K562 (cell line): ENCODE results near the gene KIF5A. TPM values are rescaled to one million over a fixed set of nuclear protein-coding genes. Genes with fewer than 3 reads are reported as not detected.

Source experiments
- CREB3L1 ChIP-seq: fragments of 450-650 bp; IDR thresholded peaks from 2 replicates; pipeline ENCODE4 v1.6.1; 2014; ENCODE audit warnings: low read depth, mild to moderate bottlenecking, moderate library complexity, borderline replicate concordance
- POLR2B ChIP-seq: fragments of 450-650 bp; IDR thresholded peaks from 2 replicates; pipeline ENCODE4 v1.6.1; 2018; ENCODE audit warnings: low read depth; ENCODE audit not compliant: partially characterized antibody
- ZNF12 ChIP-seq: sonication (generic); formaldehyde crosslinking; IDR thresholded peaks from 2 replicates; pipeline ENCODE4 v1.4.0; 2020; ENCODE audit warnings: mild to moderate bottlenecking, missing genetic modification reagents
- polyA plus RNA-seq, 8 experiments: library from polyadenylated mRNA; depleted of rRNA in 4 of 8; stranded (reverse) in 5 of 8; unstranded in 3 of 8; fragments of >200 nt; fragmentation: Nextera tagmentation in 2 of 8; fragmentation: Illumina TruSeq in 1 of 8; extraction: Ambion mirVana in 2 of 8; extraction: Trizol in 1 of 8; gene quantifications; 2 replicates each; pipeline versions ENCODE4 v1.2.1 to v1.2.3, GENCODE V29; 2011 to 2014; ENCODE audit warnings: inconsistent platforms in 1 of 8, missing spikeins in 1 of 8
- total RNA-seq, 7 experiments: library from RNA; depleted of rRNA in 6 of 7; stranded (reverse); fragments of >200 nt in 6 of 7; fragmentation: Illumina TruSeq in 2 of 7; extraction: Trizol in 2 of 7; gene quantifications; 2 replicates each; pipeline versions ENCODE4 v1.2.1 to v1.2.3, GENCODE V29; 2011 to 2021; ENCODE audit warnings: low replicate concordance in 1 of 7
- TF ChIP-seq, protein P1 (sequence below): sonication (generic); formaldehyde crosslinking; IDR thresholded peaks from 2 replicates; pipeline ENCODE4 v1.8.0; 2022; ENCODE audit warnings: mild to moderate bottlenecking, low read depth, missing genetic modification reagents

KIF5A gene
- total and polyA plus RNA-seq, 9 of the 15 experiments (the other 6 are each of a cell fraction or from before 2014, with no cell fraction given), result 3.4 to 17.7 (median 8.0) TPM

DNA sequence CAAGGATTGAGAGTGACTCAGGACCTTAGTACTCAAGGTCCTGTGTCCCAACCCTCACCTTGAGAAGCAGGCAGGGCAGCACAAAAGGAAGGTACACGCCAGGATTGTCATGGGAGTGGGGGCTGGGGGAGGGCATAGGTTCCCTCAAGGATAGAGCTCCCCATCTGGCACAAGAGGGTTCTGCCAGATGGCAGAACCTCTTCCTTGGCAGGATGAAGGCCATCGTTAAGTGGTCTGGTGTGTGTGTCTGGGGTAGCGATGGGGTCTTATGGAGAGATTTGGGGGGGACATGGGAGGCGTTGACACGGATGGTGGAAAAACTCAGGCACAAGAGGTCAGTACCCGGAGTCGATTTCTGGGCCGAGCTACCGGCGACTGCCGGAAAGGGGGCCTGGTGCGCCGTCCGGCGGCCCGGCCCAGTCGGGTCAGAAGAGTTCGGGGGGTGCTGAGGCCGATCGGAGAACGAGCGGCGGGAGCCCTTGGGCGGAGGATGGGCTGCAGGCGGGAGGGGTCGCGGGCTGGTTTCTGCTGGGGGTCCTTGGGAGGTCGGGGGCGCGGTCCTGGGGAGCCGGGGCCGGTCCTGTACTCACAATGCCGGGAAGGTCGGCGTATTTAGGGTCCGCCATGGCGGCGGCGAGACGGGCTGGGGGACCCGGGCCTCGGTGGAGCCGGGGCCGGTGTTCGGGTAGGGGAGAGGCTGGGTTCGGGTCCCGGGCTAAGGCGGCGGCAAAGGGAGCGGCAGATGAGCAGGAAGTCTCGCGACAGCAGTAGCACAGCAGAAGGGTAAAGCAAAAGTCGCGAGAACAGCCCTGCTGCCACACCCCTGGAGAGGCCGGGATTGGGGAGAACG is 3.2 kb upstream of the KIF5A start, which contains the start of gene DCTN2 (continued):
- TF ChIP-seq, protein P1, sequence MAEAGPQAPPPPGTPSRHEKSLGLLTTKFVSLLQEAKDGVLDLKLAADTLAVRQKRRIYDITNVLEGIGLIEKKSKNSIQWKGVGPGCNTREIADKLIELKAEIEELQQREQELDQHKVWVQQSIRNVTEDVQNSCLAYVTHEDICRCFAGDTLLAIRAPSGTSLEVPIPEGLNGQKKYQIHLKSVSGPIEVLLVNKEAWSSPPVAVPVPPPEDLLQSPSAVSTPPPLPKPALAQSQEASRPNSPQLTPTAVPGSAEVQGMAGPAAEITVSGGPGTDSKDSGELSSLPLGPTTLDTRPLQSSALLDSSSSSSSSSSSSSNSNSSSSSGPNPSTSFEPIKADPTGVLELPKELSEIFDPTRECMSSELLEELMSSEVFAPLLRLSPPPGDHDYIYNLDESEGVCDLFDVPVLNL (CRISPR knock-in tag), result no peak
- peak; percentile 94 for TF ChIP-seq CREB3L1
- peak; percentile 56 for TF ChIP-seq POLR2B
- TF ChIP-seq ZNF12 (CRISPR knock-in tag), result peak; percentile 68; the same call in 1 of the 2 replicates
